Adipocyte (in vitro differentiated cells): Measurements from ENCODE around the gene ANKRA2.

Experiments used
- DNase-seq: peaks from one replicate; pipeline ENCODE4 v3.0.0-alpha.2; 2015; ENCODE audit warnings: low read depth
- H3K27me3 ChIP-seq: replicated peaks from 2 replicates; pipeline ENCODE4 v1.7.0; 2013; ENCODE audit warnings: mild to moderate bottlenecking, low read length, moderate library complexity; ENCODE audit not compliant: control insufficient read depth, insufficient read depth
- H3K36me3 ChIP-seq: 2 replicates; pipeline ENCODE4 v1.7.0; 2013; ENCODE audit warnings: low read length, mild to moderate bottlenecking, moderate library complexity; ENCODE audit not compliant: control insufficient read depth, insufficient read depth, severe bottlenecking
- H3K4me1 ChIP-seq: 2 replicates; pipeline ENCODE4 v1.7.0; 2013; ENCODE audit warnings: mild to moderate bottlenecking, low read length, moderate library complexity; ENCODE audit not compliant: control insufficient read depth, insufficient read depth
- H3K4me3 ChIP-seq: 2 replicates; pipeline ENCODE4 v1.7.0; 2013; ENCODE audit warnings: mild to moderate bottlenecking, low read length, moderate library complexity
- H3K9ac ChIP-seq: 2 replicates; pipeline ENCODE4 v1.7.0; 2013; ENCODE audit warnings: mild to moderate bottlenecking, low read length, moderate library complexity
- H3K9me3 ChIP-seq: 2 replicates; pipeline ENCODE4 v1.7.0; 2013; ENCODE audit warnings: mild to moderate bottlenecking, low read length, moderate library complexity; ENCODE audit not compliant: control insufficient read depth

ANKRA2 gene

DNA sequence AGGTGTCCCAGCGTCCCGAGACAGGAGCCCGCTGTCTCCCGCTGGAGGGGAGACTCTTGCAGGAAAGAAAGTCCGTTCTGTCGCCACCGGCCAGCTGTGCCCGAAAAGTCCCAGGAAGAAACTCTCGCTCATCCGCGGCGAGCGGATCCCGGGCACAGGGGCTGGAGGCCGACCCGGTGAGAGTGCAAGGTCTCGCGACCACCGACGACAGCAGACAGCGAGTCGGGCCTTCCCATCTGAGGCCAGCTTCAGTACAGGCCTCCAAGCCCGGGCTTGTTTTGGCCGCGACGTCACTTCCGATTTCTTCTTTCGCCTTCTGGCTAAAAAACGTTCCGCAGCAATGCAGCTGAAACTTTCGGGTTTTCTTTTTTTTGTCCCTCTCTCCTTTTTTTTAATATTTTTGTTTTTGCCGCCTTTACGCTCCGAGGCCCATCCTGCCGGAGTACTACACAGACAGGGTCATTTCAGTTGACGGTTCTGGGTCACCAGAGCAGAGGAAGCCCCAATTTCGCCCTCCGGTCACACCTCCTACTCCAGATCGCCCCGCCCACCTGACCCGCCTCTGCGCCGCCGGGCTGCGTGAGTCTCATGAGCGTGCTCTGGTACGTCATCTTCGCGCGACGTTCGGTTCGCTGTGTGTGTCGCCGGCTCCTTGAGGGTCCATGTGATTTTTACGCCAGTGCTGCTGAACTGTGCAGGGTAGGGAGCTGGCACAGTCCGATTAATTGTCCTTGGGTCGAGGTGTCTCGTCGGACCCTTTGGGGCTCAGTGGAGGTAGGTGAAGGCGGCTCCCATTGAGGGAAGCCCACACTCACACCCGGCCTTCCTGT lies at the start of gene ANKRA2, which contains the start of gene UTP15:
Gene ANKRA2 (minus strand): TSS at position 501 of the 830 bp plus-strand sequence. CDS start 2,758 bp downstream, outside the sequence.
Gene UTP15 (plus strand): TSS at position 605 of the 830 bp plus-strand sequence. CDS start 1,602 bp downstream, outside the sequence.
- peak; percentile 100 for DNase-seq
- Histone ChIP-seq H3K4me3 (peak within 1 kb of the TSS; percentile 97), H3K36me3 (peaks cover 37% of the 10 kb centered on the region)

DNA sequence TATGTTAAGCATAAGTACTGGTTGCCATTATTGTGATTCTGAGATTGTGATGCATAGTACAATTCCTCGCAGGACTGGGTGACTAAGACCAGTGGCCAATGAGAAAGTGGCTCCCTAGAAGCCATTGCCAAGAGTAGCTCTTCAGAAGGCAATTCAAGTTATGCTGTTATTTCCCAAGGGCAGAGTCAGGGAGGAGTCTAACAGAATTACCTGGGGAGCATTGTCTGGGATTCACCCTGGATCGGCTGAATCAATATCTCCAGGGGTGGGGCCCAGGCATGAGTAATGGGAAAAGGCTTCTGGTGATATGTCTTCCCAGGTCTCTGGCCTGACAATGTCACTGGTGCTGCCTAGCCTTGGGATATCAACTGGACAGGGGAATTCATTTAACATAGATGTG lies 49.6 kb upstream of the ANKRA2 start:
- no peak for DNase-seq
- Histone ChIP-seq H3K36me3 (no peaks in the 10 kb centered on the region), H3K4me3 (no peak overlapping the region), H3K9me3 (no peaks in the 10 kb centered on the region), H3K27me3 (no peaks in the 10 kb centered on the region), H3K4me1 (no peaks in the 10 kb centered on the region), H3K9ac (no peak overlapping the region)

More for the DNA sequence above, at the start of gene ANKRA2, which contains the start of gene UTP15:
- Histone ChIP-seq H3K9ac (peak within 1 kb of the TSS; percentile 98), H3K27me3 (no peaks in the 10 kb centered on the region), H3K4me1 (peaks cover 39% of the 10 kb centered on the region), H3K9me3 (no peaks in the 10 kb centered on the region)

DNA sequence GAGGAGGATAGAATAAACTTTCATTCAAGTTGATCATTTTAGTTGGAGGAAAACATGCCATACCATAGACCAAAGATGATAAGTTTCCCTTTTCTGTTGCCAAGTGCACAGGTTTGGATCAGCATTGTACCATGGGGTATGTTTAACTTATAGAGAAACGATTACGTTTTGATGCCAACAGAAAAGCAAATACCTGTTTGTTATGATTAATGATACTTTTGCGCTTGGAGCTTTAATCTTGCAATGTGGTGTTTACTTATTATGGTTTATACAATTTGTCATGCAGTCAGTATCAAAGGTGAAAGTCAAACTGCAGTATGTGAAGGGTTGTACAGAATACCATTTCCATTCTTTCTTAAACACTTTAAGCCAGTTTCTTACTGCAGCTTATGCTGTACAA lies 47.4 kb upstream of the ANKRA2 start:
- H3K4me1 ChIP-seq: no peaks in the 10 kb centered on the region
- no peaks in the 10 kb centered on the region for H3K36me3 ChIP-seq
- H3K9me3 ChIP-seq: no peaks in the 10 kb centered on the region
- no peak for DNase-seq
- H3K4me3 ChIP-seq: no peak overlapping the region
- no peaks in the 10 kb centered on the region for H3K27me3 ChIP-seq
- no peak overlapping the region for H3K9ac ChIP-seq

GRCh38 chr5:73607228-73607627 lies 41.8 kb upstream of the ANKRA2 start:
- DNase-seq: no peak
- Histone ChIP-seq H3K9ac (no peak overlapping the region), H3K9me3 (peaks cover 4% of the 10 kb centered on the region), H3K36me3 (no peaks in the 10 kb centered on the region), H3K4me1 (no peaks in the 10 kb centered on the region), H3K4me3 (no peak overlapping the region), H3K27me3 (no peaks in the 10 kb centered on the region)

GRCh38 chr5:73606206-73606753 lies 40.8 kb upstream of the ANKRA2 start:
- DNase-seq: no peak
- no peaks in the 10 kb centered on the region for H3K27me3 ChIP-seq
- no peak overlapping the region for H3K9ac ChIP-seq
- peaks cover 13% of the 10 kb centered on the region for H3K9me3 ChIP-seq
- no peak overlapping the region for H3K4me3 ChIP-seq
- no peaks in the 10 kb centered on the region for H3K4me1 ChIP-seq
- no peaks in the 10 kb centered on the region for H3K36me3 ChIP-seq

- no peaks in the 10 kb centered on the region for H3K36me3 ChIP-seq
- H3K4me3 ChIP-seq: no peak overlapping the region
- DNase-seq: no peak
- no peaks in the 10 kb centered on the region for H3K4me1 ChIP-seq
- H3K27me3 ChIP-seq: no peaks in the 10 kb centered on the region
- peaks cover 16% of the 10 kb centered on the region for H3K9me3 ChIP-seq
- no peak overlapping the region for H3K9ac ChIP-seq
Measured at GRCh38 chr5:73605223-73606087, 40.0 kb upstream of the ANKRA2 start.

GRCh38 chr5:73603998-73604397 lies 38.6 kb upstream of the ANKRA2 start:
- Histone ChIP-seq H3K9ac (no peak overlapping the region), H3K4me3 (no peak overlapping the region), H3K9me3 (peaks cover 16% of the 10 kb centered on the region), H3K4me1 (no peaks in the 10 kb centered on the region), H3K36me3 (no peaks in the 10 kb centered on the region), H3K27me3 (no peaks in the 10 kb centered on the region)
- no peak for DNase-seq

DNA sequence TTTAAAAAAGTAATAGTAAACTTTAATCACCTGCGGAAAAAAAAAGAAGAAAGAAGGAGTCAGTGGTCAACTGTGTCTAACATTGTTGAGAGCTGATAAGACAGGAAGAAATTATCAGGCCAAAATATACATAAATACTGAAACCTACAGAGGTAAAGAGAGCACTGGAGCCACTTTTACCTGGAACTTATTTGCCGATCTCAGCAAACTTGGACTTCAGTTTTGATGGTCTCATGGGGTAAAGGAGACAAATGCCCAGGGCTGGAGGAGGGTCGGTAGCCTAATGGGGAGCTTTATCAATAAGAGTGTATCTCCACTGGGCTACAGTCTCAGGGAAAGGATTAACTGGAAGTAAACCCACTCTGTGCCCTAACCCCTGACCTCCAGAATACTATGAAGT lies 33.9 kb upstream of the ANKRA2 start:
- Histone ChIP-seq H3K4me3 (no peak overlapping the region), H3K9ac (no peak overlapping the region), H3K27me3 (no peaks in the 10 kb centered on the region), H3K9me3 (peaks cover 16% of the 10 kb centered on the region), H3K4me1 (no peaks in the 10 kb centered on the region), H3K36me3 (no peaks in the 10 kb centered on the region)
- DNase-seq: no peak

- Histone ChIP-seq H3K27me3 (no peaks in the 10 kb centered on the region), H3K4me3 (no peak overlapping the region), H3K36me3 (no peaks in the 10 kb centered on the region), H3K9me3 (peaks cover 8% of the 10 kb centered on the region), H3K4me1 (peaks cover 11% of the 10 kb centered on the region), H3K9ac (no peak overlapping the region)
- DNase-seq: peak; percentile 22
Measured at GRCh38 chr5:73596705-73597328, 31.4 kb upstream of the ANKRA2 start.

DNA sequence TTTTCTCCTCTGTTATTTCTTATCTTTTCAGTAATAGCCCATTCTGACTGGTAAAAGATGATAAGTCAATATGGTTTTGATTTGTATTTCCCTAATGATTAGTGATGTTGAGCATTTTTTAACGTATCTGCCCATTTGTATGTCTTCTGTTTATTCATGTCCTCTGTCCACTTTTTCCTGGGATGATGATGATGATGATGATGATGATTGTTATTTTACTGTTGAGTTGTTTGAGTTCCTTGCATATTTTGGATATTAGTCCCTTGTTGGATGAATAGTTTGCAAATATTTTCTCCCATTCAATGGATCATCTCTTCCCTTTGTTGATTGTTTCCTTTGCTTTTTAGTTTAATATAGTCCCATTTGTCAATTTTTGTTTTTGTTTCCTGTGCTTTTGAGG lies 27.1 kb upstream of the ANKRA2 start:
- Histone ChIP-seq H3K9ac (no peak overlapping the region), H3K4me3 (no peak overlapping the region), H3K9me3 (no peaks in the 10 kb centered on the region), H3K36me3 (no peaks in the 10 kb centered on the region), H3K4me1 (peaks cover 17% of the 10 kb centered on the region), H3K27me3 (no peaks in the 10 kb centered on the region)
- DNase-seq: no peak
